BLaER1 treated with 17β-estradiol and CSF1 and Interleukin-3, amounts not matched to agents 10 nM and 100 nM (cell line): ENCODE measurements around the gene APBA2.
A peak's percentile ranks its signal among the peaks of the same experiment; 100 is the strongest.
"Not testable (repeated sequence)": the region's sequence is repeated elsewhere in the genome, so short reads cannot be mapped to it uniquely, and the experiment has no call there.

Source experiments
- H3K27ac ChIP-seq, 11 experiments: shearing (Covaris generic); formaldehyde crosslinking; 2 replicates each; pipeline ENCODE4 v1.8.1; 2022
- H3K27me3 ChIP-seq, 11 experiments: shearing (Covaris generic); formaldehyde crosslinking; 2 replicates each; pipeline ENCODE4 v1.8.1; 2022
- H3K36me3 ChIP-seq, 11 experiments: shearing (Covaris generic); formaldehyde crosslinking; 2 replicates each; pipeline ENCODE4 v1.8.1; 2022
- H3K4me1 ChIP-seq, 10 experiments: shearing (Covaris generic); formaldehyde crosslinking; 2 replicates each; pipeline ENCODE4 v1.8.1; 2022
- H3K4me2 ChIP-seq, 11 experiments: shearing (Covaris generic); formaldehyde crosslinking; 2 replicates each; pipeline ENCODE4 v1.8.1; 2022
- H3K4me3 ChIP-seq, 10 experiments: shearing (Covaris generic); formaldehyde crosslinking; 2 replicates each; pipeline ENCODE4 v1.8.1; 2022
- H3K9ac ChIP-seq, 11 experiments: shearing (Covaris generic); formaldehyde crosslinking; 2 replicates each; pipeline ENCODE4 v1.8.1; 2022
- H3K9me3 ChIP-seq, 11 experiments: shearing (Covaris generic); formaldehyde crosslinking; replicated peaks in 1 of 11; 2 replicates each; pipeline ENCODE4 v1.8.1; 2022
- H4K20me1 ChIP-seq, 11 experiments: shearing (Covaris generic); formaldehyde crosslinking; 2 replicates each; pipeline ENCODE4 v1.8.1; 2022
- Cebpa-rat ChIP-seq, 11 experiments: shearing (Covaris generic); IDR thresholded peaks; 2 replicates each; pipeline ENCODE4 v1.8.1; 2022

The APBA2 gene

GRCh38 chr15:29014493-29014892 lies 128.7 kb downstream of the APBA2 start:
- peak overlapping the region in 5 of 11 experiments; percentile 35 to 69 (median 51); a peak in 8 of 22 replicates for H3K4me2 ChIP-seq
- peaks cover 0 to 50% (median 18%) of the 10 kb centered on the region in 11 experiments; a peak in 15 of 22 replicates for H4K20me1 ChIP-seq
- TF ChIP-seq Cebpa-rat (IDR thresholded peaks at IDR 0.05) = no peak
- no peak overlapping the region for H3K27ac ChIP-seq
- H3K4me1 ChIP-seq = peaks cover 6 to 54% (median 33%) of the 10 kb centered on the region in 10 experiments; a peak in 18 of 20 replicates
- no peaks in the 10 kb centered on the region for H3K36me3 ChIP-seq
- H3K9ac ChIP-seq = no peak overlapping the region
- H3K9me3 ChIP-seq = no peaks in the 10 kb centered on the region
- H3K27me3 ChIP-seq = no peaks in the 10 kb centered on the region
- no peak overlapping the region for H3K4me3 ChIP-seq

GRCh38 chr15:29016518-29016917 lies 130.7 kb downstream of the APBA2 start:
- Histone ChIP-seq H3K4me2 (peak overlapping the region in 6 of 11 experiments; percentile 35 to 69 (median 52); a peak in 6 of 22 replicates), H3K4me1 (peaks cover 10 to 57% (median 42%) of the 10 kb centered on the region in 10 experiments; a peak in 18 of 20 replicates), H3K9ac (no peak overlapping the region), H4K20me1 (peaks cover 0 to 55% (median 20%) of the 10 kb centered on the region in 11 experiments; a peak in 15 of 22 replicates), H3K4me3 (no peak overlapping the region), H3K36me3 (0 out of 22 replicates have a peak, but pooled peaks cover 0 to 1% (median 0%) of the 10 kb centered on the region in 11 experiments), H3K27ac (no peak overlapping the region), H3K9me3 (peaks cover 0 to 5% (median 2%) of the 10 kb centered on the region in 11 experiments; a peak in 5 of 22 replicates), H3K27me3 (no peaks in the 10 kb centered on the region)
- no peak for TF ChIP-seq Cebpa-rat (IDR thresholded peaks at IDR 0.05)

- Histone ChIP-seq H3K4me1 (peaks cover 10 to 51% (median 42%) of the 10 kb centered on the region in 10 experiments; a peak in 18 of 20 replicates), H3K27ac (no peak overlapping the region), H3K9me3 (peaks cover 0 to 10% (median 4%) of the 10 kb centered on the region in 11 experiments; a peak in 5 of 22 replicates), H3K9ac (no peak overlapping the region), H3K27me3 (no peaks in the 10 kb centered on the region), H3K36me3 (0 out of 22 replicates have a peak, but pooled peaks cover 0 to 6% (median 0%) of the 10 kb centered on the region in 11 experiments), H3K4me3 (no peak overlapping the region), H3K4me2 (peak overlapping the region in 9 of 11 experiments; percentile 44 to 88 (median 79); a peak in 18 of 22 replicates), H4K20me1 (peaks cover 0 to 55% (median 20%) of the 10 kb centered on the region in 11 experiments; a peak in 15 of 22 replicates)
- no peak for TF ChIP-seq Cebpa-rat (IDR thresholded peaks at IDR 0.05)
Measured at GRCh38 chr15:29018120-29018805, 132.5 kb downstream of the APBA2 start.

- Histone ChIP-seq H4K20me1 (peaks cover 0 to 54% (median 20%) of the 10 kb centered on the region in 11 experiments; a peak in 15 of 22 replicates), H3K9me3 (peaks cover 0 to 10% (median 4%) of the 10 kb centered on the region in 11 experiments; a peak in 5 of 22 replicates), H3K36me3 (0 out of 22 replicates have a peak, but pooled peaks cover 0 to 6% (median 0%) of the 10 kb centered on the region in 11 experiments), H3K4me3 (no peak overlapping the region), H3K9ac (0 out of 22 replicates have a peak overlapping the region, but pooled peaks of 3 of the 11 experiments have one; percentile 11 to 39 (median 29)), H3K4me2 (peak overlapping the region; percentile 28 to 88 (median 78); a peak in 20 of 22 replicates), H3K4me1 (peaks cover 10 to 51% (median 42%) of the 10 kb centered on the region in 10 experiments; a peak in 18 of 20 replicates), H3K27ac (no peak overlapping the region), H3K27me3 (no peaks in the 10 kb centered on the region)
- no peak for TF ChIP-seq Cebpa-rat (IDR thresholded peaks at IDR 0.05)
Measured at GRCh38 chr15:29018995-29019976, 133.5 kb downstream of the APBA2 start.

GRCh38 chr15:29021857-29022256 lies 136.1 kb downstream of the APBA2 start:
- H3K27me3 ChIP-seq = no peaks in the 10 kb centered on the region
- no peak overlapping the region for H3K4me2 ChIP-seq
- peaks cover 10 to 27% (median 21%) of the 10 kb centered on the region in 10 experiments; a peak in 18 of 20 replicates for H3K4me1 ChIP-seq
- peaks cover 0 to 32% (median 20%) of the 10 kb centered on the region in 11 experiments; a peak in 15 of 22 replicates for H4K20me1 ChIP-seq
- H3K36me3 ChIP-seq = 0 out of 22 replicates have a peak, but pooled peaks cover 0 to 6% (median 0%) of the 10 kb centered on the region in 11 experiments
- peaks cover 0 to 10% (median 5%) of the 10 kb centered on the region in 11 experiments; a peak in 6 of 22 replicates for H3K9me3 ChIP-seq
- no peak overlapping the region for H3K9ac ChIP-seq
- no peak for TF ChIP-seq Cebpa-rat (IDR thresholded peaks at IDR 0.05)
- no peak overlapping the region for H3K4me3 ChIP-seq
- no peak overlapping the region for H3K27ac ChIP-seq

GRCh38 chr15:29024662-29025061 lies 138.9 kb downstream of the APBA2 start:
- H3K9me3 ChIP-seq = peaks cover under 1 to 22% (median 12%) of the 10 kb centered on the region in 11 experiments; a peak in 16 of 22 replicates
- H3K9ac ChIP-seq = no peak overlapping the region
- no peaks in the 10 kb centered on the region; a peak in 1 of 22 replicates for H3K27me3 ChIP-seq
- no peak overlapping the region for H3K4me3 ChIP-seq
- no peak overlapping the region for H3K27ac ChIP-seq
- H3K4me1 ChIP-seq = peaks cover 2 to 8% (median 4%) of the 10 kb centered on the region in 10 experiments; a peak in 17 of 20 replicates
- H3K4me2 ChIP-seq = no peak overlapping the region
- 0 out of 22 replicates have a peak, but pooled peaks cover 0 to 6% (median 0%) of the 10 kb centered on the region in 11 experiments for H3K36me3 ChIP-seq
- TF ChIP-seq Cebpa-rat (IDR thresholded peaks at IDR 0.05) = no peak
- peaks cover 0 to 4% (median under 1%) of the 10 kb centered on the region in 11 experiments; a peak in 9 of 22 replicates for H4K20me1 ChIP-seq

- H3K9ac ChIP-seq, H3K27me3 ChIP-seq, H3K4me1 ChIP-seq, H3K4me3 ChIP-seq, H3K36me3 ChIP-seq, H3K27ac ChIP-seq, H4K20me1 ChIP-seq, H3K4me2 ChIP-seq: not testable (repeated sequence)
- H3K9me3 ChIP-seq = peaks cover 4 to 27% (median 17%) of the 10 kb centered on the region in 11 experiments; a peak in 16 of 22 replicates
Measured at GRCh38 chr15:29025411-29025810, 139.6 kb downstream of the APBA2 start.

GRCh38 chr15:29028158-29028557 lies 142.4 kb downstream of the APBA2 start:
- not testable (repeated sequence) for H3K4me1 ChIP-seq, H3K4me3 ChIP-seq, H3K27ac ChIP-seq, H3K9ac ChIP-seq, H3K27me3 ChIP-seq, H4K20me1 ChIP-seq, H3K36me3 ChIP-seq, H3K4me2 ChIP-seq
- peaks cover 19 to 42% (median 27%) of the 10 kb centered on the region in 11 experiments for H3K9me3 ChIP-seq
